ENCODE results near the gene KRT1.
A peak's percentile ranks its signal among the peaks of the same experiment; 100 is the strongest.
"Not testable (repeated sequence)": the region's sequence is repeated elsewhere in the genome, so short reads cannot be mapped to it uniquely, and the experiment has no call there.

Gene KRT1

DNA sequence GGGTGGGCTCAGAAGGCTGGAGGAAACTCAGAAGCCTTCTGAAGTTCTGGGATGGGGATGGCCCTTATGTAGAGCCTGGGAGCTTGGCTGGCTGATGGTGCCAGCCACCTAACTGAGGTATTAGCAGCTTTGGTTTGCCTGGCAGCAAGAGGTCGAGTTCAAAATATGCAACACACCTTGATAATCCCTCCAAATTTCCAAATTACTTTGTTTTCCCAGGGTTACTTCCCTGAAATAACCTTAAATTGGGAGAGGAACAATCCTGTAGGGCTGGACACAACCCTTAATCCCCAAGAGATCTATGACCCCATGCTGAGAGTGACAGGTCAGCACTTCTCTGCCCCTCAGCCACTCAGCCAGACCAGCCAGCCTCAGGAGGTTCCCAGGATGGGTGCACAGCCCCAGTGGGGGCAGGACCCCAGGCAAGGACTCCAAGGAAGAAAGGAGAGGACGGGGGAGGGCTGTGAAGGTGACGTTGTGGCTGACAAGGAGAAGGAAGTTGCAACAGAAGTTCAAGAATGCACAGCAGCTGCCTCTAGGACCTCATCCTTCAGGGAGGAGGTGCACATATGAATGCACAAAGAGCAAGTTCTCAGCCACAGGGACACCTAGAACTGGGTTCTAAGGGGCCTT, 41.7 kb upstream of the KRT1 start:
- no peak overlapping the region for H3K4me3 ChIP-seq (ENCODE audit: insufficient read length, low read depth)
- no peak overlapping the region for H3K9ac ChIP-seq (ENCODE audit: insufficient read length, low read depth)
- H3K4me1 ChIP-seq (ENCODE audit: insufficient read depth, insufficient read length), result no peaks in the 10 kb centered on the region
- no peaks in the 10 kb centered on the region for H3K9me3 ChIP-seq (ENCODE audit: insufficient read depth, low read length)
- no peaks in the 10 kb centered on the region for H3K36me3 ChIP-seq (ENCODE audit: insufficient read depth, insufficient read length, low read length)
- no peak for DNase-seq (ENCODE audit: low read depth, low spot score)
- TF ChIP-seq SUZ12 (IDR thresholded peaks at IDR 0.05; ENCODE audit: extremely low read depth, insufficient read depth, insufficient read length) (no peak), YY1 (IDR thresholded peaks at IDR 0.05; ENCODE audit: insufficient read depth, insufficient read length) (no peak), ZNF274 (IDR thresholded peaks at IDR 0.05; ENCODE audit: low read depth, low read length) (no peak)
- peaks cover 8% of the 10 kb centered on the region for H3K27me3 ChIP-seq (ENCODE audit: insufficient read depth, insufficient read length)

DNA sequence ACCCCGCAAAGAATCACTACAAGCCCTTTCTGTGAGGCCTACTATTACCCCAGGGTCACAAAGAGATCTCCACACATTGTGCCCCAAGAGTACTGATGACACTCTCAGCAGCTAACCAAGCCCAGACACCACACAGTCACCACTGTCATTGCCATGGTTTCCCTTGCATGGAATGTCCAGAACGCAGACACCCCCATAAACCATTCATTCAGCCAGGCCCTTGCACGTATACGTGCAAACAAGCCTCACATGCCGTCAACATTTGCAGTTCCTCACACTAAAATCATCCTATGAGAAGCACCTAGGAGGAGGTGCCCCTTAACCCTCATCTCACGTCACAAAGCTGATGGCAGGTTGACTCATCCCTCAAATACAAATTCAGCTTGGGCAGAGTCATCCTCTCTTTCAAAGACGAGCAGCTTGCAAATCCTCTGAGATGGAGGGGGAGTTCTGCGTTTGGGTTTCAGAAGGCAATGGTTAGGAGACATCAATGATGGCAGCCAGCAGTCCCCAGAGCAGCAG, 40.2 kb upstream of the KRT1 start:
- Histone ChIP-seq H3K36me3 (ENCODE audit: insufficient read depth, insufficient read length, low read length) (no peaks in the 10 kb centered on the region), H3K4me3 (ENCODE audit: insufficient read length, low read depth) (no peak overlapping the region), H3K4me1 (ENCODE audit: insufficient read depth, insufficient read length) (no peaks in the 10 kb centered on the region), H3K9me3 (ENCODE audit: insufficient read depth, low read length) (no peaks in the 10 kb centered on the region), H3K9ac (ENCODE audit: insufficient read length, low read depth) (no peak overlapping the region), H3K27me3 (ENCODE audit: insufficient read depth, insufficient read length) (peaks cover 20% of the 10 kb centered on the region)
- no peak for DNase-seq (ENCODE audit: low read depth, low spot score)
- no peak for TF ChIP-seq ZNF274 (IDR thresholded peaks at IDR 0.05; ENCODE audit: low read depth, low read length)
- no peak for TF ChIP-seq SUZ12 (IDR thresholded peaks at IDR 0.05; ENCODE audit: extremely low read depth, insufficient read depth, insufficient read length)
- no peak for TF ChIP-seq YY1 (IDR thresholded peaks at IDR 0.05; ENCODE audit: insufficient read depth, insufficient read length)

DNA sequence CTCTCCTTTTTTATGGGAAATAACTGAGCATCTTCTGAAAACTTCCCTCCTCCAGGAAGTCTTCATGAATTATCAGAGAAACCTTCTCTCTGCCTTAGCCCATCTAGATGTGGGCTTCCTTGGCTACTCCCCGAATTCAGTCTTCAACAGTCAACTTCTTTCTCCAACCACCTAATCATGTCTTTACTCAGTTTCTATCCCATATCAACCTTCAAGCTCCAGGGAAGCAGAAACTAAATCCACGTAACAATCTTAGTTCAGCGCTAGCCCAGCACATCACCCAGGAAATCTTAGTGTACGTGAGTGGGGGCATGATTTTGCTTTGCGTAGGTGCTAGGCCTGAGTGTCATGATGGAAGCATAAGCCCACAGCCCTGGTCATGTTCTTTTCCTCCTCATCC, 35.9 kb upstream of the KRT1 start:
- Histone ChIP-seq H3K4me3 (ENCODE audit: insufficient read length, low read depth) (no peak overlapping the region), H3K9me3 (ENCODE audit: insufficient read depth, low read length) (no peaks in the 10 kb centered on the region), H3K36me3 (ENCODE audit: insufficient read depth, insufficient read length, low read length) (no peaks in the 10 kb centered on the region), H3K27me3 (ENCODE audit: insufficient read depth, insufficient read length) (peaks cover 43% of the 10 kb centered on the region), H3K9ac (ENCODE audit: insufficient read length, low read depth) (no peak overlapping the region), H3K4me1 (ENCODE audit: insufficient read depth, insufficient read length) (peaks cover 2% of the 10 kb centered on the region)
- no peak for DNase-seq (ENCODE audit: low read depth, low spot score)
- TF ChIP-seq SUZ12 (IDR thresholded peaks at IDR 0.05; ENCODE audit: extremely low read depth, insufficient read depth, insufficient read length) (no peak), YY1 (IDR thresholded peaks at IDR 0.05; ENCODE audit: insufficient read depth, insufficient read length) (no peak), ZNF274 (IDR thresholded peaks at IDR 0.05; ENCODE audit: low read depth, low read length) (no peak)

DNA sequence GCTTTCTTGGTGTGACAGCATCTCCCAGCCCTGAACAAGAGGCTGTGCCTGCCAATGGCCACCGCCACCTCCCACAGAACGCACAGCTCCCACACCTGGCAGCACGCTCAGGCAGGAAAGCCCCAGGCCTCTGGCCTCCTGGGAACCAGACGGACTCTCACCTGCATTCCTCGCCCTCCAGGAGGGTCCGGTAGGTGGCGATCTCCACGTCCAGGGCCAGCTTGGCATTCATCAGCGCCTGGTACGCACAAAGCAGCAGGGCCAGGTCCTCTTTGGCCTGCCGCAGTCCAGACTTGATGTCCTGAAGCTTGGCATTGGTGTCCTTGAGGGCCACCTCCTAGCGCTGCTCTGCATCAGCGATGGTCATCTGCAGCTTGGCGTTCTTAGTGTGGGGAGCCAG, 35.2 kb upstream of the KRT1 start:
- DNase-seq (ENCODE audit: low read depth, low spot score), result no peak
- H3K9ac ChIP-seq (ENCODE audit: insufficient read length, low read depth), result no peak overlapping the region
- TF ChIP-seq SUZ12 (IDR thresholded peaks at IDR 0.05; ENCODE audit: extremely low read depth, insufficient read depth, insufficient read length) (no peak), YY1 (IDR thresholded peaks at IDR 0.05; ENCODE audit: insufficient read depth, insufficient read length) (no peak), ZNF274 (IDR thresholded peaks at IDR 0.05; ENCODE audit: low read depth, low read length) (no peak)
- H3K36me3 ChIP-seq (ENCODE audit: insufficient read depth, insufficient read length, low read length), result no peaks in the 10 kb centered on the region
- H3K27me3 ChIP-seq (ENCODE audit: insufficient read depth, insufficient read length), result peaks cover 43% of the 10 kb centered on the region
- H3K9me3 ChIP-seq (ENCODE audit: insufficient read depth, low read length), result no peaks in the 10 kb centered on the region
- H3K4me1 ChIP-seq (ENCODE audit: insufficient read depth, insufficient read length), result peaks cover 2% of the 10 kb centered on the region
- no peak overlapping the region for H3K4me3 ChIP-seq (ENCODE audit: insufficient read length, low read depth)

DNA sequence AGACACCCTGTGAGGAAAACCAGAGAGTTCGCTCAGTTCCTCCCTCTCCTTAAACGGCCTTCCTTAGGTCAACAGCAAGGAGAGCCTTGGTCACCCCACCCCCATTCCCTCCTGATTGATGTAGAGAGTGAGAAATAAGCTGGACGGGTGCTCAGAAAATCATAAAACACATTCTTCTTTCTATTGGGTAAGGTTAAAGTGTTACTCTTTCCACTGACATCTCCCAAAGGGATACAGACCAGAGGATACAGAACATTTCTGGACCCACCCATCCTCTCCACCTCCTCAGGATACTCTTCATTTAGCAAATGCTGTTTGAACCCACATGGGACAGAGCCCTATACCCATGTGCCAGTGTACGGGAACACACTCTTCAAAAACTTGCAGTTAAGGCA, 34.7 kb upstream of the KRT1 start:
- Histone ChIP-seq H3K9ac (ENCODE audit: insufficient read length, low read depth) (no peak overlapping the region), H3K27me3 (ENCODE audit: insufficient read depth, insufficient read length) (peaks cover 43% of the 10 kb centered on the region), H3K36me3 (ENCODE audit: insufficient read depth, insufficient read length, low read length) (no peaks in the 10 kb centered on the region), H3K9me3 (ENCODE audit: insufficient read depth, low read length) (no peaks in the 10 kb centered on the region), H3K4me3 (ENCODE audit: insufficient read length, low read depth) (no peak overlapping the region), H3K4me1 (ENCODE audit: insufficient read depth, insufficient read length) (peaks cover 2% of the 10 kb centered on the region)
- DNase-seq (ENCODE audit: low read depth, low spot score), result no peak
- TF ChIP-seq ZNF274 (IDR thresholded peaks at IDR 0.05; ENCODE audit: low read depth, low read length) (no peak), SUZ12 (IDR thresholded peaks at IDR 0.05; ENCODE audit: extremely low read depth, insufficient read depth, insufficient read length) (no peak)

DNA sequence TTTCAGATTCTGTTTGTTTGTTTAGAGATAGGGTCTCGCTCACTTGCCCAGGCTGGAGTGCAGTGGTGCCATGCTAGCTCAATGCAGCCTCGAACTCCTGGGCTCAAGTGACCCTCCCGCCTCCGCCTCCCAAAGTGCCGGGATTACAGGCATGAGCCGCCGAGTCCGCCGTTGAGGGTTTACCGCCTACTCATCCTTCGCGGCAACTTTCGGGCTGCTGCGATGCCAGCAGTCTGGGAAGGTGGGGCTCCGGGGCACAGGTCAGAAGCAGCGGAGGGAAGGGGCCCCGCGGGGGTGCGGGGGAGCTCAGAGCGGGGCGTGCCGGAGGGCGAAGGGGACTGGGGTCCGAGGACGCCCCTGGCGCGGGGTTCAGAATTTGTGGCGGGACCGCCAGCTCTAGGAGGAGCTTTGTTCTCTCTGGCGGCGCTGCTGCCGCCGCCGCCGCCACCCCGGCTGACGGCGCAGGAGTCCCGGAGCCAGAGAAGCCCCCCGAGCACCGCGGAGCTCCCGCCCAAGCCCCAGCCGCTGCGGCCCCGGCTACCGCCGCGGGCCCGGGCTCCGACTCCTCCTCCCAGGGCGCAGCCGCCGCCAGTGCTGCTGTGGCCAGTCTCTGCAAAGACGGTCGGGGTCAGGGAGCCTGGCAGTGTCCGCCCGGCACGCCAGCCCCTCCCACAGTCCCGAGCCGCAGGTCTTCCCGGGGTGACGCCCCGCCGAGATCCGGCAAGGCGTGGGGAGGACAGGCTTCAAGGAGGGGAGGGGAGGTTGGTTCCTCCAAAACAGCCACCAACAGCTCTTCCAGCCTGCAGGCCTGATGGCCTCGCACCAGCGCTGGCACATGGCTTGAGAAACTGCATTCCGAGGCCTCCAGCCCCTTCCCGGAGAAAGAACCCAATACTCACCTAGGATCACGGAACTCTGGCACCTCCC, 34.0 kb upstream of the KRT1 start:
- Histone ChIP-seq H3K9me3 (ENCODE audit: insufficient read depth, low read length) (no peaks in the 10 kb centered on the region), H3K27me3 (ENCODE audit: insufficient read depth, insufficient read length) (peaks cover 49% of the 10 kb centered on the region), H3K4me3 (ENCODE audit: insufficient read length, low read depth) (peak overlapping the region; percentile 41), H3K4me1 (ENCODE audit: insufficient read depth, insufficient read length) (peaks cover 2% of the 10 kb centered on the region), H3K36me3 (ENCODE audit: insufficient read depth, insufficient read length, low read length) (no peaks in the 10 kb centered on the region), H3K9ac (ENCODE audit: insufficient read length, low read depth) (peak overlapping the region; percentile 68)
- peak; percentile 11 for DNase-seq (ENCODE audit: low read depth, low spot score)
- no peak for TF ChIP-seq SUZ12 (IDR thresholded peaks at IDR 0.05; ENCODE audit: extremely low read depth, insufficient read depth, insufficient read length)
- no peak for TF ChIP-seq YY1 (IDR thresholded peaks at IDR 0.05; ENCODE audit: insufficient read depth, insufficient read length)
- TF ChIP-seq ZNF274 (IDR thresholded peaks at IDR 0.05; ENCODE audit: low read depth, low read length), result no peak

DNA sequence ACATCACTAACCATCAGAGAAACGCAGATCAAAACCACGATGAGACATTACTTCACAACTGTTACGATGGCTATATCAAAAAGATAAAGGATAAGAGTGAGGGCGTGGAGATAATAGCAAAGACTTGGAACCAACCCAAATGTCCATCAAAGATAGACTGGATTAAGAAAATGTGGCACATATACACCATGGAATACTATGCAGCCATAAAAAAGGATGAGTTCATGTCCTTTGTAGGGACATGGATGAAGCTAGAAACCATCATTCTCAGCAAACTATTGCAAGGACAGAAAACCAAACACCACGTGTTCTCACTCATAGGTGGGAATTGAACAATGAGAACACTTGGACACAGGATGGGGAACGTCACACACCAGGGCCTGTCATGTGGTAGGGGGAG, 31.9 kb upstream of the KRT1 start:
- H3K4me3 ChIP-seq (ENCODE audit: insufficient read length, low read depth); H3K9me3 ChIP-seq (ENCODE audit: insufficient read depth, low read length); DNase-seq (ENCODE audit: low read depth, low spot score); H3K36me3 ChIP-seq (ENCODE audit: insufficient read depth, insufficient read length, low read length); H3K4me1 ChIP-seq (ENCODE audit: insufficient read depth, insufficient read length); H3K9ac ChIP-seq (ENCODE audit: insufficient read length, low read depth): not testable (repeated sequence)
- H3K27me3 ChIP-seq (ENCODE audit: insufficient read depth, insufficient read length), result peaks cover 53% of the 10 kb centered on the region
